22Rv1 (cell line): ENCODE measurements around the gene PARP1.

ENCODE experiments used
- CTCF ChIP-seq: fragments of 450-650 bp; IDR thresholded peaks from 2 replicates; pipeline ENCODE4 v1.5.1; 2017; ENCODE audit warnings: mild to moderate bottlenecking
- ZFX ChIP-seq: fragments of 450-650 bp; IDR thresholded peaks from 2 replicates; pipeline ENCODE4 v1.6.1; 2017; ENCODE audit warnings: antibody characterized with exemption, borderline replicate concordance

GRCh38 chr1:226318471-226318870 lies 89.4 kb downstream of the PARP1 start:
- TF ChIP-seq CTCF (no peak), ZFX (no peak)
